Measurements from ENCODE around the gene STOML3.

- TF ChIP-seq SIN3A (IDR thresholded peaks at IDR 0.05; ENCODE audit: borderline replicate concordance, insufficient read depth, low read length) (no peak), REST (IDR thresholded peaks at IDR 0.05; ENCODE audit: insufficient read depth in 1 of 2, low read depth in 2 of 2, low read length in 2 of 2) (no peak), TAF1 (IDR thresholded peaks at IDR 0.05; ENCODE audit: borderline replicate concordance, insufficient read depth, low read length) (no peak), POLR2AphosphoS5 (IDR thresholded peaks at IDR 0.05; ENCODE audit: low read depth, low read length) (no peak)
Measured at GRCh38 chr13:38980750-38981078, 9.9 kb downstream of the STOML3 start.

Data from PFSK-1 (cell line).